Measurements from ENCODE around the gene VIPAS39. TPM values are rescaled to one million over a fixed set of nuclear protein-coding genes. Genes with fewer than 3 reads are reported as not detected.

VIPAS39 gene
- total RNA-seq, 3 donors from 2014 or later, result 17.8 to 23.1 (median 18.0) TPM

GRCh38 chr14:77488558-77488957 lies 31.2 kb upstream of the VIPAS39 start:
- ATAC-seq (no peak), DNase-seq (no peak)
- Histone ChIP-seq H3K36me3 (ENCODE audit: low read depth) (no peaks in the 10 kb centered on the region), H3K4me3 (no peak overlapping the region), H3K9me3 (no peaks in the 10 kb centered on the region), H3K4me1 (ENCODE audit: low read depth) (no peaks in the 10 kb centered on the region)
- intact Hi-C loops (cut with DNase I, micrococcal nuclease), result no loop called here
- no peak for TF ChIP-seq CTCF (IDR thresholded peaks at IDR 0.05)

- ATAC-seq (no peak), DNase-seq (no peak)
- intact Hi-C loops (cut with DNase I, micrococcal nuclease), result no loop called here
- Histone ChIP-seq H3K4me1 (ENCODE audit: low read depth) (no peaks in the 10 kb centered on the region), H3K36me3 (ENCODE audit: low read depth) (no peaks in the 10 kb centered on the region), H3K9me3 (no peaks in the 10 kb centered on the region), H3K4me3 (no peak overlapping the region)
- no peak for TF ChIP-seq CTCF (IDR thresholded peaks at IDR 0.05)
Observed at GRCh38 chr14:77485901-77486678, 28.7 kb upstream of the VIPAS39 start.

- no peak for DNase-seq
- intact Hi-C loops (cut with DNase I, micrococcal nuclease), result no loop called here
- no peaks in the 10 kb centered on the region for H3K4me1 ChIP-seq (ENCODE audit: low read depth)
- no peaks in the 10 kb centered on the region for H3K36me3 ChIP-seq (ENCODE audit: low read depth)
- H3K9me3 ChIP-seq, result no peaks in the 10 kb centered on the region
- no peak overlapping the region for H3K4me3 ChIP-seq
- no peak for TF ChIP-seq CTCF (IDR thresholded peaks at IDR 0.05)
- ATAC-seq, result no peak
Observed at GRCh38 chr14:77485256-77485655, 27.9 kb upstream of the VIPAS39 start.

GRCh38 chr14:77482422-77482821 lies 25.0 kb upstream of the VIPAS39 start:
- no peaks in the 10 kb centered on the region for H3K4me1 ChIP-seq (ENCODE audit: low read depth)
- intact Hi-C loops (cut with DNase I, micrococcal nuclease), result no loop called here
- TF ChIP-seq CTCF (IDR thresholded peaks at IDR 0.05), result no peak
- no peaks in the 10 kb centered on the region for H3K9me3 ChIP-seq
- ATAC-seq (no peak), DNase-seq (no peak)
- H3K4me3 ChIP-seq, result no peak overlapping the region
- no peaks in the 10 kb centered on the region for H3K36me3 ChIP-seq (ENCODE audit: low read depth)

GRCh38 chr14:77478796-77479195 lies 21.4 kb upstream of the VIPAS39 start:
- no peak for TF ChIP-seq CTCF (IDR thresholded peaks at IDR 0.05)
- Histone ChIP-seq H3K9me3 (no peaks in the 10 kb centered on the region), H3K4me3 (no peak overlapping the region), H3K36me3 (ENCODE audit: low read depth) (no peaks in the 10 kb centered on the region), H3K4me1 (ENCODE audit: low read depth) (no peaks in the 10 kb centered on the region)
- ATAC-seq (no peak), DNase-seq (no peak)
- intact Hi-C loops (cut with DNase I, micrococcal nuclease), result no loop called here
